ENCODE measurements around the gene LIN28B.
"Not testable (repeated sequence)": the region's sequence is repeated elsewhere in the genome, so short reads cannot be mapped to it uniquely, and the experiment has no call there.

LIN28B gene

GRCh38 chr6:104969785-104970581, 13.1 kb downstream of the LIN28B start:
- DNase-seq (ENCODE audit: low spot score), result no peak
- H3K4me1 Mint-ChIP-seq (ENCODE audit: low read depth), result no peaks in the 10 kb centered on the region
- no peak overlapping the region for H3K27ac Mint-ChIP-seq
- no peak overlapping the region for H3K4me3 Mint-ChIP-seq
- H3K36me3 Mint-ChIP-seq (ENCODE audit: low read depth), result no peaks in the 10 kb centered on the region
- no peaks in the 10 kb centered on the region for H3K27me3 Mint-ChIP-seq (ENCODE audit: low read depth)
- no peaks in the 10 kb centered on the region for H3K9me3 Mint-ChIP-seq

GRCh38 chr6:104973404-104973803, 16.5 kb downstream of the LIN28B start:
- no peaks in the 10 kb centered on the region for H3K36me3 Mint-ChIP-seq (ENCODE audit: low read depth)
- no peaks in the 10 kb centered on the region for H3K4me1 Mint-ChIP-seq (ENCODE audit: low read depth)
- no peak for DNase-seq (ENCODE audit: low spot score)
- H3K4me3 Mint-ChIP-seq, result no peak overlapping the region
- H3K9me3 Mint-ChIP-seq, result no peaks in the 10 kb centered on the region
- H3K27ac Mint-ChIP-seq, result no peak overlapping the region
- H3K27me3 Mint-ChIP-seq (ENCODE audit: low read depth), result peaks cover 7% of the 10 kb centered on the region

DNA sequence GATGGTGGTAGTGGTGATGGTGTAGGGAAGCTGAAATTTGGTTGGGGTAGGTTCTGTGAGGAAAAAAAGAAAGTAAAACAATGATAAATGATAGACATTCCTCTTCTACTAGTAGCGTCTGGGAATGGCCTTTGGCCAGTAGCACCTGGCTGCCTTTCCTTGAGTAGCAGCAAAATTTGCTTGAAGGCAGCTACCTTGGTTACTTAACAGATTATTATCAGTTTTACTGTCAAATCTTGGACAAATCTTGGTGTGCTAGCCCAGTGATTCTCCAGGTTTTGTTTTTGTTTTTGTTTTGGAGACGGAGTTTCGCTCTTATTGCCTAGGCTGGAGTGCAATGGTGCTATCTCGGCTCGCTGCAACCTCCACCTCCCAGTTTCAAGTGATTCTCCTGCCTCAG, 26.4 kb downstream of the LIN28B start:
- Mint-ChIP-seq H3K27me3 (ENCODE audit: low read depth) (peaks cover 11% of the 10 kb centered on the region), H3K9me3 (no peaks in the 10 kb centered on the region), H3K4me1 (ENCODE audit: low read depth) (no peaks in the 10 kb centered on the region), H3K36me3 (ENCODE audit: low read depth) (no peaks in the 10 kb centered on the region), H3K4me3 (no peak overlapping the region), H3K27ac (no peak overlapping the region)
- DNase-seq (ENCODE audit: low spot score), result no peak

DNA sequence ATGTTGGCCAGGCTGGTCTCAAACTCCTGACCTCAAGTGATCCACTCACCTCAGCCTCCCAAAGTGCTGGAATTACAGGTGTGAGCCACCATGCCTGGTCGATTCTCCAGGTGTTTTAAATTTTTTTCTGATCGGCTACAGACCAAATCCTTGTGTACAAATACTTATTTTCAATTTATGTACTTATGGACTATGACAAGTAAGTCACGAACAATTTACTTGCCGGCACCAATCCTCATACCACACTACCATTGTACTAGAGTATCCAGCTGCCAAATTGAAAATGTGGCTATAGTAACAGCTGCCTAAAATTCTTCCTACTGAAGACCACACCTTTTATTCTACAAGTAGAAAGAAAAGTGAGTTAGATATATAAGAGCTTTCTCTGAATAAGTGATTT, 26.9 kb downstream of the LIN28B start:
- no peaks in the 10 kb centered on the region for H3K4me1 Mint-ChIP-seq (ENCODE audit: low read depth)
- no peak overlapping the region for H3K4me3 Mint-ChIP-seq
- no peak for DNase-seq (ENCODE audit: low spot score)
- peaks cover 8% of the 10 kb centered on the region for H3K27me3 Mint-ChIP-seq (ENCODE audit: low read depth)
- no peaks in the 10 kb centered on the region for H3K36me3 Mint-ChIP-seq (ENCODE audit: low read depth)
- H3K27ac Mint-ChIP-seq, result no peak overlapping the region
- H3K9me3 Mint-ChIP-seq, result no peaks in the 10 kb centered on the region

DNA sequence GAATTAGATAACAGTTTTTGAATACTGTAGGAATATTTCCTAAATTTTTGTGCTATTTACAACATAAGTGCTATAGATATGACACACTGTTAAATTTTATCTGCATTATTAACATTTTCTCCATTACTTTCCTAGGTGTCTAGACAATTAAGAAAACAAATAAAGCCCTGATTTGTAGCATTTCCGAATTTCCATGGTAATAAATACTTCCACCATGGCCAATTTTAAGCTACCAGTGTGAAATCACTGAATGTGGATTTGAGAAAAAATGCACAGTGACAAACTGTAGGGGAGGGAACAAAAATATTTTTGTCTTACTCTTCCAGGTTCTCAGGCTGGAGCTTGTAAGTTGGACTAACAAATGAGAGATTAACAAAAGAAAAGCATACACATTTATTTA, 27.9 kb downstream of the LIN28B start:
- H3K4me3 Mint-ChIP-seq, result no peak overlapping the region
- H3K36me3 Mint-ChIP-seq (ENCODE audit: low read depth), result no peaks in the 10 kb centered on the region
- no peak for DNase-seq (ENCODE audit: low spot score)
- H3K27ac Mint-ChIP-seq, result no peak overlapping the region
- H3K4me1 Mint-ChIP-seq (ENCODE audit: low read depth), result no peaks in the 10 kb centered on the region
- no peaks in the 10 kb centered on the region for H3K9me3 Mint-ChIP-seq
- peaks cover 9% of the 10 kb centered on the region for H3K27me3 Mint-ChIP-seq (ENCODE audit: low read depth)

- not testable (repeated sequence) for H3K36me3 Mint-ChIP-seq (ENCODE audit: low read depth); H3K4me3 Mint-ChIP-seq; H3K9me3 Mint-ChIP-seq; H3K27ac Mint-ChIP-seq; H3K27me3 Mint-ChIP-seq (ENCODE audit: low read depth); H3K4me1 Mint-ChIP-seq (ENCODE audit: low read depth); DNase-seq (ENCODE audit: low spot score)
Observed at GRCh38 chr6:104985875-104986274, 29.0 kb downstream of the LIN28B start.

DNA sequence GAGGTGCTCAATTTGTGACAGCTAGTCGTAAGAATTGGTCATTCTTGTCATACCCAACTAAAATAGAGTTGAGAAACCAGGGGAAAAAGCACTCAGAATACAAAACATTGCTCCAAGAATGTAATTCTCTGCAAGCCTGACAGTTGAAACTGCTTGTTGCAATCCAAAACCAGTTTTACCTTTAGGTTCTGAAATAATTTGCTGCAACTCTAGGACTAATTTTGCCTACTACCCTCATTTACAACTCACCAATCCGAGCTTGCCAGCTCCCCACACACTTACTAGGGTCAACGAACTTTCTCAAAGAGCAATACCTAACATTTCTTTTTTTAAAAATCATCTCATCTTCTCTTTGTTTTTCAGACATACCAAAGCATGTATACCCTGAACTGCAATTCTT, 29.7 kb downstream of the LIN28B start:
- H3K4me3 Mint-ChIP-seq, result no peak overlapping the region
- H3K4me1 Mint-ChIP-seq (ENCODE audit: low read depth), result no peaks in the 10 kb centered on the region
- no peak for DNase-seq (ENCODE audit: low spot score)
- H3K9me3 Mint-ChIP-seq, result no peaks in the 10 kb centered on the region
- H3K36me3 Mint-ChIP-seq (ENCODE audit: low read depth), result no peaks in the 10 kb centered on the region
- no peak overlapping the region for H3K27ac Mint-ChIP-seq
- H3K27me3 Mint-ChIP-seq (ENCODE audit: low read depth), result peaks cover 3% of the 10 kb centered on the region

- Mint-ChIP-seq H3K9me3 (no peaks in the 10 kb centered on the region), H3K27ac (no peak overlapping the region), H3K36me3 (ENCODE audit: low read depth) (no peaks in the 10 kb centered on the region), H3K27me3 (ENCODE audit: low read depth) (peaks cover 2% of the 10 kb centered on the region), H3K4me1 (ENCODE audit: low read depth) (no peaks in the 10 kb centered on the region), H3K4me3 (no peak overlapping the region)
- no peak for DNase-seq (ENCODE audit: low spot score)
Observed at GRCh38 chr6:104987218-104987617, 30.3 kb downstream of the LIN28B start.

DNA sequence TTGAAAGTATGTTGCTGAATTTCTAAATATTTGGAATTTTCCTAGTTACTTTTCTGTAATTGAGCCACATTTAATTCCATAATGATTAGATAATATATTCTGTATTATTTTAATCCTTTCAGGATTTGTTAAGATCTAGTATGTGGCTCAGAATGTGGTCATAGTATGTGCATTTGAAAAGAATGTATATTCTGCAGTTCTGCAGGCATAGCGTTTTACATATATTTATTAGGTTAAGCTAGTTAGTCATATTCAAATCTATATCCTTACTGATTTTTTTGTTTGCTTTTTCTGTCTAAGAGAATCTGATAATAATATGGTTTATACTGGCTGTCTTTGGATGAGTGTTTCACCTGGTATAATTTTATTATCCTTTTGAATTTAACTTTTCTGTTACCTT, 33.2 kb downstream of the LIN28B start:
- Mint-ChIP-seq H3K27me3 (ENCODE audit: low read depth) (peaks cover 2% of the 10 kb centered on the region), H3K27ac (no peak overlapping the region), H3K36me3 (ENCODE audit: low read depth) (no peaks in the 10 kb centered on the region), H3K4me3 (no peak overlapping the region), H3K4me1 (ENCODE audit: low read depth) (no peaks in the 10 kb centered on the region), H3K9me3 (no peaks in the 10 kb centered on the region)
- no peak for DNase-seq (ENCODE audit: low spot score)

DNA sequence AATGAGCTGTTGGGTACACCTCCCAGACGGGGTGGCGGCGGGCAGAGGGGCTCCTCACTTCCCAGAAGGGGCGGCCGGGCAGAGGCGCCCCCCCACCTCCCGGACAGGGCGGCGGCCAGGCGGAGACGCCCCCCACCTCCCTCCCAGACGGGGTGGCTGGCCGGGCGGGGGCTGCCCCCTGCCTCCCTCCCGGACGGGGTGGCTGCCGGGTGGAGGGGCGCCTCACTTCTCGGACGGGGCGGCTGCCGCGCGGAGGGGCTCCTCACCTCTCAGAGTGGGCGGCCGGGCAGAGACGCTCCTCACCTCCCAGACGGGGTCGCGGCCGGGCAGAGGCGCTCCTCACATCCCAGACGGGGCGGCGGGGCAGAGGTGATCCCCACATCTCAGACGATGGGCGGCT, 34.2 kb downstream of the LIN28B start:
- H3K27me3 Mint-ChIP-seq (ENCODE audit: low read depth), result not testable (repeated sequence)

GRCh38 chr6:104993576-104993975, 36.7 kb downstream of the LIN28B start:
- H3K27me3 Mint-ChIP-seq (ENCODE audit: low read depth), result not testable (repeated sequence)

More for the DNA sequence above, 34.2 kb downstream of the LIN28B start:
- H3K9me3 Mint-ChIP-seq; H3K4me1 Mint-ChIP-seq (ENCODE audit: low read depth); H3K27ac Mint-ChIP-seq; DNase-seq (ENCODE audit: low spot score); H3K4me3 Mint-ChIP-seq; H3K36me3 Mint-ChIP-seq (ENCODE audit: low read depth): not testable (repeated sequence)

GRCh38 chr6:104995989-104996617, 39.2 kb downstream of the LIN28B start:
- no peak overlapping the region for H3K4me3 Mint-ChIP-seq
- no peaks in the 10 kb centered on the region for H3K9me3 Mint-ChIP-seq
- no peak for DNase-seq (ENCODE audit: low spot score)
- H3K36me3 Mint-ChIP-seq (ENCODE audit: low read depth), result no peaks in the 10 kb centered on the region
- H3K27ac Mint-ChIP-seq, result no peak overlapping the region
- no peaks in the 10 kb centered on the region for H3K4me1 Mint-ChIP-seq (ENCODE audit: low read depth)
- H3K27me3 Mint-ChIP-seq (ENCODE audit: low read depth), result no peaks in the 10 kb centered on the region

More at GRCh38 chr6:104993576-104993975, 36.7 kb downstream of the LIN28B start:
- not testable (repeated sequence) for DNase-seq (ENCODE audit: low spot score); H3K4me3 Mint-ChIP-seq; H3K9me3 Mint-ChIP-seq; H3K27ac Mint-ChIP-seq; H3K36me3 Mint-ChIP-seq (ENCODE audit: low read depth); H3K4me1 Mint-ChIP-seq (ENCODE audit: low read depth)

GRCh38 chr6:105001063-105001462, 44.2 kb downstream of the LIN28B start:
- peaks cover 2% of the 10 kb centered on the region for H3K27me3 Mint-ChIP-seq (ENCODE audit: low read depth)
- no peaks in the 10 kb centered on the region for H3K4me1 Mint-ChIP-seq (ENCODE audit: low read depth)
- H3K9me3 Mint-ChIP-seq, result no peaks in the 10 kb centered on the region
- H3K36me3 Mint-ChIP-seq (ENCODE audit: low read depth), result no peaks in the 10 kb centered on the region
- no peak overlapping the region for H3K27ac Mint-ChIP-seq
- H3K4me3 Mint-ChIP-seq, result no peak overlapping the region
- DNase-seq (ENCODE audit: low spot score), result no peak

DNA sequence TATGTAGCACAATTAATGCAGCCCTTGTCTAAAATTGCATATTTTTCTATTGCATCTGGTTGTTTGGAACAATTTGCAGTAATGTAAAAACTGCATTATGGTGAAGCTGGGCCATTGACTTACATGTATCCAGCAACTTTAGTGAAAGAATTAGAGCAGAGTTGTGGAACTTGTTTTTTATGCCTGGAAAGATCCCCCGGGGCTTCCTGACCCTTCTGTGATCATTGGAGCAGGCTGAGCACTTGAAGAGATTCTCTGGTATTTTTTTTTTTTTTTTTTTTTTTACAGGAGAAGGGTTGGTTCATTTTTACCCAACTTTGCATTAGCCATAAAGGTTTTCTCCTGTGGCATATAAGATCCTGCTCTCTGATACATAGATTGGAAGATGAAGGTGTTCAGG, 45.0 kb downstream of the LIN28B start:
- Mint-ChIP-seq H3K4me3 (no peak overlapping the region), H3K9me3 (no peaks in the 10 kb centered on the region), H3K27ac (no peak overlapping the region), H3K36me3 (ENCODE audit: low read depth) (no peaks in the 10 kb centered on the region), H3K27me3 (ENCODE audit: low read depth) (peaks cover 2% of the 10 kb centered on the region), H3K4me1 (ENCODE audit: low read depth) (no peaks in the 10 kb centered on the region)
- DNase-seq (ENCODE audit: low spot score), result no peak

GRCh38 chr6:105005451-105005850, 48.5 kb downstream of the LIN28B start:
- Mint-ChIP-seq H3K4me3 (no peak overlapping the region), H3K36me3 (ENCODE audit: low read depth) (no peaks in the 10 kb centered on the region), H3K27me3 (ENCODE audit: low read depth) (peaks cover 6% of the 10 kb centered on the region), H3K9me3 (no peaks in the 10 kb centered on the region), H3K27ac (no peak overlapping the region), H3K4me1 (ENCODE audit: low read depth) (no peaks in the 10 kb centered on the region)
- no peak for DNase-seq (ENCODE audit: low spot score)
